ENCODE results near the gene DOCK1. TPM values are rescaled to one million over a fixed set of nuclear protein-coding genes. Genes with fewer than 3 reads are reported as not detected.

DOCK1 gene
- total RNA-seq, 1 donor from 2014 or later = 72.6 TPM

DNA sequence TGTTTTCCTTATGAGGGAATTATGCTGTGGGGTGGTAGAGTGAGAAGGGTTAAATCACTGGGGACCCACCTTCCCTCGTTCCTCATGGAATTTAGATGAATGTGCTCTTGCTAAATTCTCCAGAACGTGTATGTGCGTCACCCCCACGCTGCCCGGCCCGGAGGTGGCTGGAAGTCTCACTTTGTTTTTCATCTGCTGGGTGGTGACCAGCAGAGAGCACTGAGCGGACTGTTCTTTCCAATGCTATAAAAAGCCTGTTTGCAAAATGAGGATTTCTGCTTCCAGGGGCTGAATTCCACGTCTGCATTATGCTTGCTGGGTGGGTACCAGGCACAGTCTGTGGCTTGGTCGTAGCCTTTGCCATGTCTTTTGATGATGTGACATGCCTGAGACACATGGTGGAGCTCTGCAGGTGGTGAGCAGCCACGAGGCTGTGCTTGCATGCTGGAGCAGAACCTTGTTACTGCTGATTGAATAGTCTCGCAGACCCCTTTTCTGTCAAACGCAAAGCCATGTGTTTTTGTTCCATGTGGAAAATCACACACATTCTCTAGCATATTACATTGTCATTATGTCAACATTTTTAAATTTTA lies 323.1 kb downstream of the DOCK1 start:
- H3F3A ChIP-seq (ENCODE audit: low read depth) = no peaks in the 10 kb centered on the region
- no peak overlapping the region for H3K27ac ChIP-seq
- Mint-ChIP-seq H3K4me3 (no peak overlapping the region), H3K9me3 (no peaks in the 10 kb centered on the region), H3K36me3 (peaks cover 2% of the 10 kb centered on the region), H3K4me1 (no peaks in the 10 kb centered on the region), H3K27ac (peak overlapping the region; percentile 33), H3K27me3 (ENCODE audit: insufficient read depth, low read depth) (peaks cover 2% of the 10 kb centered on the region)
- no peaks in the 10 kb centered on the region for H3K9me3 ChIP-seq (ENCODE audit: low read depth)
- H3K27me3 ChIP-seq = no peaks in the 10 kb centered on the region
- H3K36me3 ChIP-seq = no peaks in the 10 kb centered on the region
- H2AFZ ChIP-seq (replicated peaks) = no peak overlapping the region
- H3K9ac ChIP-seq = no peak overlapping the region
- H3K4me3 ChIP-seq = no peak overlapping the region
- H3K4me2 ChIP-seq = no peak overlapping the region
- H4K20me1 ChIP-seq (ENCODE audit: low read depth) = no peaks in the 10 kb centered on the region
- no peaks in the 10 kb centered on the region for H3K79me2 ChIP-seq (ENCODE audit: low read depth)
- TF ChIP-seq EZH2 (IDR thresholded peaks at IDR 0.05) = no peak
- no peak for TF ChIP-seq EZH2phosphoT487 (IDR thresholded peaks at IDR 0.05)
- TF ChIP-seq, protein P1, sequence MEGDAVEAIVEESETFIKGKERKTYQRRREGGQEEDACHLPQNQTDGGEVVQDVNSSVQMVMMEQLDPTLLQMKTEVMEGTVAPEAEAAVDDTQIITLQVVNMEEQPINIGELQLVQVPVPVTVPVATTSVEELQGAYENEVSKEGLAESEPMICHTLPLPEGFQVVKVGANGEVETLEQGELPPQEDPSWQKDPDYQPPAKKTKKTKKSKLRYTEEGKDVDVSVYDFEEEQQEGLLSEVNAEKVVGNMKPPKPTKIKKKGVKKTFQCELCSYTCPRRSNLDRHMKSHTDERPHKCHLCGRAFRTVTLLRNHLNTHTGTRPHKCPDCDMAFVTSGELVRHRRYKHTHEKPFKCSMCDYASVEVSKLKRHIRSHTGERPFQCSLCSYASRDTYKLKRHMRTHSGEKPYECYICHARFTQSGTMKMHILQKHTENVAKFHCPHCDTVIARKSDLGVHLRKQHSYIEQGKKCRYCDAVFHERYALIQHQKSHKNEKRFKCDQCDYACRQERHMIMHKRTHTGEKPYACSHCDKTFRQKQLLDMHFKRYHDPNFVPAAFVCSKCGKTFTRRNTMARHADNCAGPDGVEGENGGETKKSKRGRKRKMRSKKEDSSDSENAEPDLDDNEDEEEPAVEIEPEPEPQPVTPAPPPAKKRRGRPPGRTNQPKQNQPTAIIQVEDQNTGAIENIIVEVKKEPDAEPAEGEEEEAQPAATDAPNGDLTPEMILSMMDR (IDR thresholded peaks at IDR 0.05) = no peak
- DNase-seq (ENCODE audit: low spot score) = peak; percentile 5
- H3K4me1 ChIP-seq = no peaks in the 10 kb centered on the region

DNA sequence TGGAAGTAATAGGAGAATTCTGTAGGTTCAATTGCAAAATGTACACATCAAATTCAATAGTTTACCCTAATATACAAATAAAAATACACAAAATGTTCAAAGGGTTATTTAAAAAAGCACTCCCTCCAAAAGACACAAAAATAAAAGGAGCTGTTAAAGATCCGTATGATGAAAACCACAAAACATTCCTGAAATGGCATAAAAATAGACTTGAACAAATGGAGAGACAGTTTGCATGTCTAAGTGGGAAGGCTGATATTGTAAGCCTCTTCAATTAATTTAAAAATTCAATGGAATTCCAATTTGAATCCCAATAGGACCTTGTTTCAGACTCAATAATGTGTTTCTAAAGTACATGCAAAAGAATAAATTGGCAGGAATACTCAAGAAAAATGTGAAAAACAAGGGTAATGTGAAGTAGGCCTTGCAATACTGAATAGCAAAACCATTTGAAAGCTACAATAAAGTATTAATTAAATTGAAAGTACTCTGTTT lies 329.1 kb downstream of the DOCK1 start:
- H3K27ac Mint-ChIP-seq = no peak overlapping the region
- no peaks in the 10 kb centered on the region for H3K27me3 Mint-ChIP-seq (ENCODE audit: insufficient read depth, low read depth)
- H3K9me3 Mint-ChIP-seq = peaks cover 2% of the 10 kb centered on the region
- Histone ChIP-seq H3K36me3 (no peaks in the 10 kb centered on the region), H3K4me1 (no peaks in the 10 kb centered on the region), H4K20me1 (ENCODE audit: low read depth) (no peaks in the 10 kb centered on the region), H3K27me3 (no peaks in the 10 kb centered on the region), H3K4me2 (no peak overlapping the region), H3K4me3 (no peak overlapping the region), H3F3A (ENCODE audit: low read depth) (no peaks in the 10 kb centered on the region), H3K79me2 (ENCODE audit: low read depth) (no peaks in the 10 kb centered on the region), H3K27ac (no peak overlapping the region), H3K9ac (no peak overlapping the region), H2AFZ (replicated peaks) (no peak overlapping the region), H3K9me3 (ENCODE audit: low read depth) (no peaks in the 10 kb centered on the region)
- H3K4me3 Mint-ChIP-seq = no peak overlapping the region
- H3K4me1 Mint-ChIP-seq = no peaks in the 10 kb centered on the region
- no peaks in the 10 kb centered on the region for H3K36me3 Mint-ChIP-seq
- no peak for TF ChIP-seq EZH2 (IDR thresholded peaks at IDR 0.05)
- TF ChIP-seq, protein P1 (IDR thresholded peaks at IDR 0.05) = no peak
- no peak for DNase-seq (ENCODE audit: low spot score)

DNA sequence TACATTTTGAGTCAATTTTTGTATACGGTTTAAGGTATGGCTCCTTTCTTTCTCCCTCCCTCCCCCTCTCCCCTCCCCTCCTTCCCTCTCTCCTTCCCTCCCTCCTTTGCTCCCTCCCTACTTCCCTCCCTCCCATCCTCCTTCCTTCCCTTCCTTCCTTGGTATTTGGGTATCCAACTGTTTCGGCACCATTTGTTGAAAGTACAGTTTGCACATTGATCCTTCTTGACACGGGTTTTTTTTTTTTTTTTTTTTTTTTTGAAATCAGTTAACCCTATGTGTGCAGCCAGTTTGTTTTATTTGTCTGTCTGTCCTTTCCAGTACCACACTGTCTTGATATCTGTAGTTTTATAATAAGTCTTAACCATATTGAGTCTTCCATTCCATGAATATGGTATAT lies 331.0 kb downstream of the DOCK1 start:
- no peak overlapping the region for H2AFZ ChIP-seq (replicated peaks)
- H3K27ac ChIP-seq = no peak overlapping the region
- Mint-ChIP-seq H3K4me1 (no peaks in the 10 kb centered on the region), H3K27ac (no peak overlapping the region), H3K36me3 (no peaks in the 10 kb centered on the region), H3K4me3 (no peak overlapping the region), H3K27me3 (ENCODE audit: insufficient read depth, low read depth) (no peaks in the 10 kb centered on the region), H3K9me3 (peaks cover 2% of the 10 kb centered on the region)
- H3K4me1 ChIP-seq = no peaks in the 10 kb centered on the region
- no peak for TF ChIP-seq EZH2phosphoT487 (IDR thresholded peaks at IDR 0.05)
- no peak for TF ChIP-seq EZH2 (IDR thresholded peaks at IDR 0.05)
- TF ChIP-seq, protein P1 (IDR thresholded peaks at IDR 0.05) = no peak
- no peaks in the 10 kb centered on the region for H3K9me3 ChIP-seq (ENCODE audit: low read depth)
- H4K20me1 ChIP-seq (ENCODE audit: low read depth) = no peaks in the 10 kb centered on the region
- H3K27me3 ChIP-seq = no peaks in the 10 kb centered on the region
- no peaks in the 10 kb centered on the region for H3K79me2 ChIP-seq (ENCODE audit: low read depth)
- H3K4me2 ChIP-seq = no peak overlapping the region
- no peaks in the 10 kb centered on the region for H3K36me3 ChIP-seq
- no peaks in the 10 kb centered on the region for H3F3A ChIP-seq (ENCODE audit: low read depth)
- H3K4me3 ChIP-seq = no peak overlapping the region
- no peak for DNase-seq (ENCODE audit: low spot score)
- H3K9ac ChIP-seq = no peak overlapping the region
